NT2/D1 (cell line): ENCODE data around the gene KLHDC8A.

ENCODE experiments used
- SUZ12 ChIP-seq: IDR thresholded peaks from 2 replicates; pipeline ENCODE4 v1.6.1; 2011; ENCODE audit not compliant: insufficient read length, insufficient read depth; ENCODE audit errors: extremely low read depth
- YY1 ChIP-seq: IDR thresholded peaks from 2 replicates; pipeline ENCODE4 v1.6.1; 2011; ENCODE audit not compliant: insufficient read length, insufficient read depth
- ZNF274 ChIP-seq: IDR thresholded peaks from 2 replicates; pipeline ENCODE4 v1.6.1; 2011; ENCODE audit warnings: mild to moderate bottlenecking, low read depth, low read length

DNA sequence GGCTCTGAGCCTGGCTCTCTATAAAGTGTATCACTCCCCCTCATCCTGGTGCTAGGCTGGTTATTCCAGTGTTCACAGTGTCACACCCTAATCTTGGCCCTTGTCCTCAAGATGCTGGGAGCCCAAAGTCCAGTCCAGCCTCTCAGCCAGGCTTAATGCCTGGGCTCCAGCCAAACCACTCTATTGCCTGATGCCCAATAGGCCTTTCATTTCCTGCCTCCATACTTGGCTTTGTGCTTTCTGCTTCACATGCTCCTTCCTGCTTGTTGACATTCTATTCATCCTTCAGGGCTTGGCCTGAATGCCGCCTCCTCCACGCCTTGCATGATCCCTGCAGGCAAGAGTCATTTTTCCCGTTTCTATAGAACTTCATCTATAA lies 1.7 kb downstream of the KLHDC8A start:
- TF ChIP-seq YY1 (no peak), SUZ12 (no peak), ZNF274 (no peak)
